HG03457 (cell line): ENCODE data around the gene OOSP3.

Experiments used
- ATAC-seq: cut with Tn5 transposase; IDR thresholded peaks from one replicate; pipeline ENCODE4 v1.9.1; 2021; ENCODE audit warnings: moderate number of reproducible peaks; ENCODE audit not compliant: unreplicated experiment

Gene OOSP3

GRCh38 chr11:59943997-59944714 lies 65.6 kb downstream of the OOSP3 start:
- no peak for ATAC-seq

- no peak for ATAC-seq
Measured at GRCh38 chr11:59944720-59945119, 66.1 kb downstream of the OOSP3 start.
